Measurements from ENCODE around the gene KDM4B.

The KDM4B gene

GRCh38 chr19:5136073-5136855 is 167.4 kb downstream of the KDM4B start:
- no peak for FAIRE-seq
- no peak for TF ChIP-seq TAF1 (IDR thresholded peaks at IDR 0.05; ENCODE audit: borderline replicate concordance, low read depth, low read length)

GRCh38 chr19:5137114-5137513 is 168.2 kb downstream of the KDM4B start:
- FAIRE-seq, result no peak
- TF ChIP-seq POLR2A (IDR thresholded peaks at IDR 0.05; ENCODE audit: low read depth, low read length) (no peak), TAF1 (IDR thresholded peaks at IDR 0.05; ENCODE audit: borderline replicate concordance, low read depth, low read length) (no peak), POLR2AphosphoS5 (IDR thresholded peaks at IDR 0.05; ENCODE audit: low read depth, low read length) (no peak)

More at GRCh38 chr19:5136073-5136855, 167.4 kb downstream of the KDM4B start:
- DNase-seq (ENCODE audit: insufficient read length), result no peak

GRCh38 chr19:5137571-5138124 is 168.7 kb downstream of the KDM4B start:
- FAIRE-seq (no peak), DNase-seq (ENCODE audit: insufficient read length) (no peak)

More at GRCh38 chr19:5137114-5137513, 168.2 kb downstream of the KDM4B start:
- no peak for DNase-seq (ENCODE audit: insufficient read length)

GRCh38 chr19:5138606-5139582 is 170.0 kb downstream of the KDM4B start:
- FAIRE-seq, result peak; percentile 88
- TF ChIP-seq TAF1 (IDR thresholded peaks at IDR 0.05; ENCODE audit: borderline replicate concordance, low read depth, low read length), result no peak
- TF ChIP-seq POLR2A (IDR thresholded peaks at IDR 0.05; ENCODE audit: low read depth, low read length), result no peak; the same call in 1 of the 2 replicates
- TF ChIP-seq POLR2AphosphoS5 (IDR thresholded peaks at IDR 0.05; ENCODE audit: low read depth, low read length), result no peak
- DNase-seq (ENCODE audit: insufficient read length), result peak; percentile 72

More at GRCh38 chr19:5137571-5138124, 168.7 kb downstream of the KDM4B start:
- TF ChIP-seq POLR2AphosphoS5 (IDR thresholded peaks at IDR 0.05; ENCODE audit: low read depth, low read length) (peak; percentile 58; the same call in 1 of the 2 replicates), POLR2A (IDR thresholded peaks at IDR 0.05; ENCODE audit: low read depth, low read length) (peak; percentile 40; the same call in 1 of the 2 replicates), TAF1 (IDR thresholded peaks at IDR 0.05; ENCODE audit: borderline replicate concordance, low read depth, low read length) (no peak)

- DNase-seq (ENCODE audit: insufficient read length) (no peak), FAIRE-seq (no peak)
- TF ChIP-seq POLR2AphosphoS5 (IDR thresholded peaks at IDR 0.05; ENCODE audit: low read depth, low read length) (no peak), POLR2A (IDR thresholded peaks at IDR 0.05; ENCODE audit: low read depth, low read length) (no peak), TAF1 (IDR thresholded peaks at IDR 0.05; ENCODE audit: borderline replicate concordance, low read depth, low read length) (no peak)
Observed at GRCh38 chr19:5139583-5140325, 170.8 kb downstream of the KDM4B start.

GRCh38 chr19:5141129-5141849 is 172.4 kb downstream of the KDM4B start:
- FAIRE-seq (no peak), DNase-seq (ENCODE audit: insufficient read length) (no peak)

GRCh38 chr19:5141850-5142724 is 173.2 kb downstream of the KDM4B start:
- DNase-seq (ENCODE audit: insufficient read length) (no peak), FAIRE-seq (no peak)
- TF ChIP-seq POLR2AphosphoS5 (IDR thresholded peaks at IDR 0.05; ENCODE audit: low read depth, low read length) (peak; percentile 83), POLR2A (IDR thresholded peaks at IDR 0.05; ENCODE audit: low read depth, low read length) (0 out of 2 replicates have a peak, but pooled peaks have one; percentile 47), TAF1 (IDR thresholded peaks at IDR 0.05; ENCODE audit: borderline replicate concordance, low read depth, low read length) (no peak)

More at GRCh38 chr19:5141129-5141849, 172.4 kb downstream of the KDM4B start:
- TF ChIP-seq POLR2AphosphoS5 (IDR thresholded peaks at IDR 0.05; ENCODE audit: low read depth, low read length) (no peak), POLR2A (IDR thresholded peaks at IDR 0.05; ENCODE audit: low read depth, low read length) (no peak), TAF1 (IDR thresholded peaks at IDR 0.05; ENCODE audit: borderline replicate concordance, low read depth, low read length) (no peak)

GRCh38 chr19:5142725-5143097 is 173.8 kb downstream of the KDM4B start:
- TF ChIP-seq POLR2AphosphoS5 (IDR thresholded peaks at IDR 0.05; ENCODE audit: low read depth, low read length) (no peak), POLR2A (IDR thresholded peaks at IDR 0.05; ENCODE audit: low read depth, low read length) (no peak), TAF1 (IDR thresholded peaks at IDR 0.05; ENCODE audit: borderline replicate concordance, low read depth, low read length) (no peak)
- DNase-seq (ENCODE audit: insufficient read length), result no peak
- FAIRE-seq, result no peak

All from GM12892 (cell line).